Measurements from ENCODE around the gene OTOG. TPM values are rescaled to one million over a fixed set of nuclear protein-coding genes. Genes with fewer than 3 reads are reported as not detected.

OTOG gene
- polyA plus RNA-seq, 2 donors: not detected

DNA sequence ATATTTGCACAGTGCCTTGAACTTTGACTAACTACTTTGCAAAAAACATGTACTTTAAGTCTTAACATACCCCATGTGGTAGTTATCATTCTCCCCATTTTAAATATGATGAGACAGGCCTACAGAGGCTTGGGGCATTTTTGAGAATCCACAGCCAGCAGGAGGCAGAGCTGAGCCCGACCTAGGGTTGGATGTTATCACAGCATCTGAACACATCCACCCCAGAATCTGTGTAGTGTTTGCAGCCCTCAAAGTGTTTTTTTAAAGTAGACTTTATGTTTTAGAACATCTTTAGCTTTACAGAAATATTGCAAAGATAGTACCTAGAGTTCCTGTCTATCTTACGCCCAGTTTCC, 17.6 kb downstream of the OTOG start:
- 61 to 63% methylated on average over 2 of the region's 2 CpGs for WGBS, 2 donors
- Histone ChIP-seq H3K27me3 (ENCODE audit: control insufficient read depth in 1 of 2, insufficient read depth in 2 of 2, low read length in 2 of 2) (no peaks in the 10 kb centered on the region), H3K36me3 (ENCODE audit: control insufficient read depth in 2 of 2, insufficient read depth in 2 of 2, low read length in 1 of 2) (no peaks in the 10 kb centered on the region), H3K9me3 (ENCODE audit: control insufficient read depth in 2 of 2, insufficient read depth in 1 of 2, low read depth in 1 of 2, low read length in 1 of 2) (no peaks in the 10 kb centered on the region), H3K4me1 (ENCODE audit: control insufficient read depth in 2 of 2, insufficient read depth in 2 of 2, low read length in 1 of 2) (no peaks in the 10 kb centered on the region), H3K27ac (ENCODE audit: low read depth in 2 of 2, low read length in 1 of 2) (no peak overlapping the region), H3K4me3 (ENCODE audit: low read depth in 1 of 2, low read length in 2 of 2) (no peak overlapping the region)

GRCh38 chr11:17568944-17569343, 21.9 kb downstream of the OTOG start:
- H3K4me1 ChIP-seq (ENCODE audit: control insufficient read depth in 2 of 2, insufficient read depth in 2 of 2, low read length in 1 of 2): peaks cover 0 to 4% of the 10 kb centered on the region in 2 donors
- no peaks in the 10 kb centered on the region for H3K36me3 ChIP-seq (ENCODE audit: control insufficient read depth in 2 of 2, insufficient read depth in 2 of 2, low read length in 1 of 2)
- no peak overlapping the region for H3K4me3 ChIP-seq (ENCODE audit: low read depth in 1 of 2, low read length in 2 of 2)
- no peak overlapping the region for H3K27ac ChIP-seq (ENCODE audit: low read depth in 2 of 2, low read length in 1 of 2)
- H3K9me3 ChIP-seq (ENCODE audit: control insufficient read depth in 2 of 2, insufficient read depth in 1 of 2, low read depth in 1 of 2, low read length in 1 of 2): no peaks in the 10 kb centered on the region
- no peaks in the 10 kb centered on the region for H3K27me3 ChIP-seq (ENCODE audit: control insufficient read depth in 1 of 2, insufficient read depth in 2 of 2, low read length in 2 of 2)
- 74 to 76% methylated on average over 4 of the region's 4 CpGs for WGBS, 2 donors

- Histone ChIP-seq H3K4me3 (ENCODE audit: low read depth in 1 of 2, low read length in 2 of 2) (no peak overlapping the region), H3K4me1 (ENCODE audit: control insufficient read depth in 2 of 2, insufficient read depth in 2 of 2, low read length in 1 of 2) (peaks cover 0 to 4% of the 10 kb centered on the region in 2 donors), H3K27me3 (ENCODE audit: control insufficient read depth in 1 of 2, insufficient read depth in 2 of 2, low read length in 2 of 2) (no peaks in the 10 kb centered on the region), H3K9me3 (ENCODE audit: control insufficient read depth in 2 of 2, insufficient read depth in 1 of 2, low read depth in 1 of 2, low read length in 1 of 2) (no peaks in the 10 kb centered on the region), H3K36me3 (ENCODE audit: control insufficient read depth in 2 of 2, insufficient read depth in 2 of 2, low read length in 1 of 2) (no peaks in the 10 kb centered on the region), H3K27ac (ENCODE audit: low read depth in 2 of 2, low read length in 1 of 2) (no peak overlapping the region)
- 76 to 88% methylated on average over 23 of the region's 23 CpGs for WGBS, 2 donors
Observed at GRCh38 chr11:17570034-17570433, 23.0 kb downstream of the OTOG start.

GRCh38 chr11:17571431-17572358, 24.6 kb downstream of the OTOG start:
- H3K9me3 ChIP-seq (ENCODE audit: control insufficient read depth in 2 of 2, insufficient read depth in 1 of 2, low read depth in 1 of 2, low read length in 1 of 2): no peaks in the 10 kb centered on the region
- H3K4me1 ChIP-seq (ENCODE audit: control insufficient read depth in 2 of 2, insufficient read depth in 2 of 2, low read length in 1 of 2): peaks cover 0 to 4% of the 10 kb centered on the region in 2 donors
- no peaks in the 10 kb centered on the region for H3K27me3 ChIP-seq (ENCODE audit: control insufficient read depth in 1 of 2, insufficient read depth in 2 of 2, low read length in 2 of 2)
- 82% methylated on average over 14 of the region's 14 CpGs for WGBS, 2 donors
- H3K27ac ChIP-seq (ENCODE audit: low read depth in 2 of 2, low read length in 1 of 2): no peak overlapping the region
- no peaks in the 10 kb centered on the region for H3K36me3 ChIP-seq (ENCODE audit: control insufficient read depth in 2 of 2, insufficient read depth in 2 of 2, low read length in 1 of 2)
- no peak overlapping the region for H3K4me3 ChIP-seq (ENCODE audit: low read depth in 1 of 2, low read length in 2 of 2)

- H3K36me3 ChIP-seq (ENCODE audit: control insufficient read depth in 2 of 2, insufficient read depth in 2 of 2, low read length in 1 of 2): no peaks in the 10 kb centered on the region
- 55 to 63% methylated on average over 2 to 3 of the region's 3 CpGs for WGBS, 2 donors
- H3K4me3 ChIP-seq (ENCODE audit: low read depth in 1 of 2, low read length in 2 of 2): no peak overlapping the region
- H3K27ac ChIP-seq (ENCODE audit: low read depth in 2 of 2, low read length in 1 of 2): no peak overlapping the region
- H3K27me3 ChIP-seq (ENCODE audit: control insufficient read depth in 1 of 2, insufficient read depth in 2 of 2, low read length in 2 of 2): no peaks in the 10 kb centered on the region
- H3K4me1 ChIP-seq (ENCODE audit: control insufficient read depth in 2 of 2, insufficient read depth in 2 of 2, low read length in 1 of 2): peaks cover 0 to 4% of the 10 kb centered on the region in 2 donors
- H3K9me3 ChIP-seq (ENCODE audit: control insufficient read depth in 2 of 2, insufficient read depth in 1 of 2, low read depth in 1 of 2, low read length in 1 of 2): no peaks in the 10 kb centered on the region
Observed at GRCh38 chr11:17572359-17572690, 25.3 kb downstream of the OTOG start.

DNA sequence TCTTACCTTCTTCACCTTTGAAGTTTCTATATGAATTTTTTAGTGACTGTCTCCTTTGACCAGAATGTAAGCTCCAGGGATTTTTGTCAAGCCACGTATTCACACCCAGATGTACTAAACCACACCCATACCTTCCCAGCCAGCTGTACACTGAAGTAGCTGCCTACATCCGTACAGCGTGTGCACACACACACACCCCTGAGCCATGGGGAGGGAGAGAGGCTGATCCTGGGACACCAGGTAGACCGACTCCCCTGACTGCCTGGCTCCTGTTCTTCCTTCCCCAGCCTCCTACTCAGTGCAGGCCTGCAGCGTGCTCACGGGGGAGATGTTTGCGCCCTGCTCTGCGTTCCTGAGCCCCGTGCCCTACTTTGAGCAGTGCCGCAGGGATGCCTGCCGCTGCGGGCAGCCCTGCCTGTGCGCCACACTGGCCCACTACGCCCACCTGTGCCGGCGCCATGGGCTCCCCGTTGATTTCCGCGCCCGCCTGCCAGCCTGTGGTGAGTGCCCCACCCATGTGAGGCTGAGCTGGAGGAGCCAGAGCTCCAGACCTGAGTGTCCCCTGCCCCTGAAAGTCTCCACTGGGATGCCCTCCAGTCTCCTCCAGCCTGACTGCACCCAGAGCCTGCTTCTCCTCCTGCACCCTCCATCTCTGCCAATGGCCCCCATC, 25.9 kb downstream of the OTOG start:
- Histone ChIP-seq H3K4me3 (ENCODE audit: low read depth in 1 of 2, low read length in 2 of 2) (no peak overlapping the region), H3K27ac (ENCODE audit: low read depth in 2 of 2, low read length in 1 of 2) (no peak overlapping the region), H3K36me3 (ENCODE audit: control insufficient read depth in 2 of 2, insufficient read depth in 2 of 2, low read length in 1 of 2) (no peaks in the 10 kb centered on the region), H3K4me1 (ENCODE audit: control insufficient read depth in 2 of 2, insufficient read depth in 2 of 2, low read length in 1 of 2) (peaks cover 0 to 4% of the 10 kb centered on the region in 2 donors), H3K27me3 (ENCODE audit: control insufficient read depth in 1 of 2, insufficient read depth in 2 of 2, low read length in 2 of 2) (no peaks in the 10 kb centered on the region), H3K9me3 (ENCODE audit: control insufficient read depth in 2 of 2, insufficient read depth in 1 of 2, low read depth in 1 of 2, low read length in 1 of 2) (no peaks in the 10 kb centered on the region)
- 75 to 79% methylated on average over 19 to 20 of the region's 20 CpGs for WGBS, 2 donors

- H3K27ac ChIP-seq (ENCODE audit: low read depth in 2 of 2, low read length in 1 of 2): no peak overlapping the region
- H3K36me3 ChIP-seq (ENCODE audit: control insufficient read depth in 2 of 2, insufficient read depth in 2 of 2, low read length in 1 of 2): no peaks in the 10 kb centered on the region
- H3K4me3 ChIP-seq (ENCODE audit: low read depth in 1 of 2, low read length in 2 of 2): no peak overlapping the region
- H3K4me1 ChIP-seq (ENCODE audit: control insufficient read depth in 2 of 2, insufficient read depth in 2 of 2, low read length in 1 of 2): peaks cover 0 to 4% of the 10 kb centered on the region in 2 donors
- no peaks in the 10 kb centered on the region for H3K9me3 ChIP-seq (ENCODE audit: control insufficient read depth in 2 of 2, insufficient read depth in 1 of 2, low read depth in 1 of 2, low read length in 1 of 2)
- WGBS, 2 donors: 91 to 93% methylated on average over 3 of the region's 3 CpGs
- H3K27me3 ChIP-seq (ENCODE audit: control insufficient read depth in 1 of 2, insufficient read depth in 2 of 2, low read length in 2 of 2): no peaks in the 10 kb centered on the region
Observed at GRCh38 chr11:17573526-17573925, 26.5 kb downstream of the OTOG start.

DNA sequence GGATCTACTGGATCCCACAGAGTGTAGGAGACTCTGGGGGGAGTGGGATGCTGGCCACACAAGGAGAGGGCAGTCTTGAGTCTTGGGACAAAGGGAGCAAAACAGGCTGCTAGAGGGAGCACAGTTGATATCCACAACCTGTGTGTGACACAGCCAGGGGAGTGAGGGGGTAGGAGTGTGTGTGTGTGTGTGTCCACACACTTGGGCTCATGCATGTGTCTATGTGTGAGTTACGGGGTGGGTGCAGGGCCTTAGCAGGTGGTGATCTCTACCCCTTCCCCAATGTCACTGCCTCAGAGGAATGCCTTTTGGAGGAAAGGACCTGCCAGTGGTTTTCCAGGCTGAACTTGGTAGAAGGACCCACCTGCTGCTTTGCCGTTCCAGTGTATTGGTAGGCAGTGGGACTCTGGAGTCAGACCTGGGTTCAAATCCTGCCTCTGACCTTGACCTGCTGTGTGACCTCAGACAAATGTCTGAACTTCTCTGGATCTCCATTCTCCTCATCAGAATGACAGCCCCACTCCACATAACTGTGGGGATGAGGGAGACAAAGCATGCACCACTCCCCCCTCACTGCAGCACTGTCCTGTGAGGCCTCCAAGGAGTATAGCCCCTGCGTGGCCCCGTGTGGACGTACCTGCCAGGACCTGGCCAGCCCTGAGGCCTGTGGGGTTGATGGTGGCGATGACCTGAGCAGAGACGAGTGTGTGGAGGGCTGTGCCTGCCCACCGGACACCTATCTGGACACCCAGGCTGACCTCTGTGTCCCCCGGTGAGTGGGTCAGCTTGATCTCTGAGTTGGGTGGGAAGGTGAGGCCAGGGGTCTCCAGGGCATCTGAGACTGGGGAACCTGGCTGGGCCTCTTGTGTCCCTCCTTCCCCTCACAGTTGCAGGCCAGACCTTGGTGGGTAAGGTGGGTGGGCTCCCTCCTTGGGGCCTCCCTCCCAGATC, 27.4 kb downstream of the OTOG start:
- Histone ChIP-seq H3K4me3 (ENCODE audit: low read depth in 1 of 2, low read length in 2 of 2) (no peak overlapping the region), H3K27me3 (ENCODE audit: control insufficient read depth in 1 of 2, insufficient read depth in 2 of 2, low read length in 2 of 2) (no peaks in the 10 kb centered on the region), H3K36me3 (ENCODE audit: control insufficient read depth in 2 of 2, insufficient read depth in 2 of 2, low read length in 1 of 2) (no peaks in the 10 kb centered on the region), H3K9me3 (ENCODE audit: control insufficient read depth in 2 of 2, insufficient read depth in 1 of 2, low read depth in 1 of 2, low read length in 1 of 2) (no peaks in the 10 kb centered on the region), H3K27ac (ENCODE audit: low read depth in 2 of 2, low read length in 1 of 2) (no peak overlapping the region), H3K4me1 (ENCODE audit: control insufficient read depth in 2 of 2, insufficient read depth in 2 of 2, low read length in 1 of 2) (peaks cover 0 to 4% of the 10 kb centered on the region in 2 donors)
- 86 to 93% methylated on average over 9 of the region's 9 CpGs for WGBS, 2 donors

All from esophagus (tissue), 2 donors.